Measurements from ENCODE around the gene KIF20B. TPM values are rescaled to one million over a fixed set of nuclear protein-coding genes. Genes with fewer than 3 reads are reported as not detected.

Gene KIF20B, protein sequence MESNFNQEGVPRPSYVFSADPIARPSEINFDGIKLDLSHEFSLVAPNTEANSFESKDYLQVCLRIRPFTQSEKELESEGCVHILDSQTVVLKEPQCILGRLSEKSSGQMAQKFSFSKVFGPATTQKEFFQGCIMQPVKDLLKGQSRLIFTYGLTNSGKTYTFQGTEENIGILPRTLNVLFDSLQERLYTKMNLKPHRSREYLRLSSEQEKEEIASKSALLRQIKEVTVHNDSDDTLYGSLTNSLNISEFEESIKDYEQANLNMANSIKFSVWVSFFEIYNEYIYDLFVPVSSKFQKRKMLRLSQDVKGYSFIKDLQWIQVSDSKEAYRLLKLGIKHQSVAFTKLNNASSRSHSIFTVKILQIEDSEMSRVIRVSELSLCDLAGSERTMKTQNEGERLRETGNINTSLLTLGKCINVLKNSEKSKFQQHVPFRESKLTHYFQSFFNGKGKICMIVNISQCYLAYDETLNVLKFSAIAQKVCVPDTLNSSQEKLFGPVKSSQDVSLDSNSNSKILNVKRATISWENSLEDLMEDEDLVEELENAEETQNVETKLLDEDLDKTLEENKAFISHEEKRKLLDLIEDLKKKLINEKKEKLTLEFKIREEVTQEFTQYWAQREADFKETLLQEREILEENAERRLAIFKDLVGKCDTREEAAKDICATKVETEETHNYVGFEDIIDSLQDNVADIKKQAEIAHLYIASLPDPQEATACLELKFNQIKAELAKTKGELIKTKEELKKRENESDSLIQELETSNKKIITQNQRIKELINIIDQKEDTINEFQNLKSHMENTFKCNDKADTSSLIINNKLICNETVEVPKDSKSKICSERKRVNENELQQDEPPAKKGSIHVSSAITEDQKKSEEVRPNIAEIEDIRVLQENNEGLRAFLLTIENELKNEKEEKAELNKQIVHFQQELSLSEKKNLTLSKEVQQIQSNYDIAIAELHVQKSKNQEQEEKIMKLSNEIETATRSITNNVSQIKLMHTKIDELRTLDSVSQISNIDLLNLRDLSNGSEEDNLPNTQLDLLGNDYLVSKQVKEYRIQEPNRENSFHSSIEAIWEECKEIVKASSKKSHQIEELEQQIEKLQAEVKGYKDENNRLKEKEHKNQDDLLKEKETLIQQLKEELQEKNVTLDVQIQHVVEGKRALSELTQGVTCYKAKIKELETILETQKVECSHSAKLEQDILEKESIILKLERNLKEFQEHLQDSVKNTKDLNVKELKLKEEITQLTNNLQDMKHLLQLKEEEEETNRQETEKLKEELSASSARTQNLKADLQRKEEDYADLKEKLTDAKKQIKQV (N-terminal part only)
- 59.1 and 59.7 TPM in 2 replicates for total RNA-seq (2021)
- long read RNA-seq, partial matches to known transcripts: 237 of 265 reads
- long read RNA-seq, other reads (novel, unspliced or antisense): 28 of 265 reads

DNA sequence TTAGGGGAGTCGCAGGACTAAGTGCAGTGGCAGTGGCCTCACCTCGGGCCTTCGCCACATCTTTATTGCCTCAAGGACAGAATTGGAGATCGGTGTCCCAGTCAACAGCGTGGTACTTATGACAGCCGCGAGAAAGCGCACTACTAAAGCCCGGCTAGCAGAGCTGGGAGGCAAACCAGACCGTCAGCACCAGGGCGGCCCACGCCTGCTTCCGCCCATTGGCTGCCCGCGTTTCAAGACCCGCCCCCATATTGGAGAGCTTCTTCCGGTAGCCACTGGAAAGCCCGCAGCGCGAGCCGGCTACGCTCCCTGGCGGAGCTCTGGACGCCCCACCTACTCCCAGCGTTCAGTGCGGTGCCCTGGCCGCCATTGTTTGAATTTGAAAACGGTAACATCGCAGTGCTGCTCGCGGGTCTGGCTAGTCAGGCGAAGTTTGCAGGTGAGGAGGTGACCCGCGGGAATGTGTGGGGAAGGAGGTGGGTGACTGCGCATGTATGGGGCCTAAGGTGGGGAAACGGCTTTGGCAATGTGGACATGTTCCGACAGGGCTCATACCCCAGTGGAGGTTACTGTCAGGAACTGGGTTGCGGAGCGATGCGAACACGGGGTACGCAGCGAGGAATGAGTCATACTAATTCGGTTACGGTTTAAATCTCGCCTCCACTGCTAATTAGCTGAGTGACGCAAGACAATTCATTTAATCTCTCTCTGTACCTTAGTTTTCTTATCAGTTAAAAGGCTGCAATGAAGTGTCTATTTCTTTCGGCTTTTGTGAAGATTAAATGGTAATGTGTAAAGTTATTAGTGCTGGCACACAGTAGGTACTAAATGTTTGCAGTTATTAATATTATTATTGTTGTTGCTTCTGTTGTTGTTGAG, at the start of gene KIF20B:
KIF20B (plus strand) TSS at position 349 of the 879 bp plus-strand sequence. CDS start 3,705 bp downstream, outside the sequence.
- Histone ChIP-seq H3K27me3 (ENCODE audit: insufficient read depth, low read length) (no peaks in the 10 kb centered on the region), H3K27ac (ENCODE audit: insufficient read length, low read depth, low read length) (peak within 1 kb of the TSS; percentile 74), H2AK5ac (ENCODE audit: insufficient read length, low read length) (no peak within 1 kb of the TSS), H3K14ac (ENCODE audit: insufficient read depth, low read length) (peak within 1 kb of the TSS; percentile 94), H3T11ph (ENCODE audit: low read length) (no peak within 1 kb of the TSS), H3K4me1 (ENCODE audit: insufficient read depth, low read length) (no peaks in the 10 kb centered on the region; the same call in 1 of the 2 replicates), H3K9me3 (ENCODE audit: control insufficient read depth, low read depth, low read length) (no peaks in the 10 kb centered on the region), H2AFZ (ENCODE audit: low read length) (no peak within 1 kb of the TSS), H4K20me1 (ENCODE audit: control insufficient read depth, insufficient read depth, insufficient read length) (no peaks in the 10 kb centered on the region), H3K4ac (ENCODE audit: low read depth, low read length) (no peak within 1 kb of the TSS), H2BK15ac (ENCODE audit: low read depth, low read length) (no peak within 1 kb of the TSS), H3K56ac (ENCODE audit: insufficient read length, low read depth, low read length) (no peak within 1 kb of the TSS), H3K79me2 (ENCODE audit: insufficient read depth, low read length) (peaks cover 34% of the 10 kb centered on the region; the same call in 1 of the 2 replicates), H2BK120ac (ENCODE audit: low read depth, low read length, poor library complexity, severe bottlenecking) (no peak within 1 kb of the TSS), H4K5ac (ENCODE audit: insufficient read length, low read depth, low read length) (peak within 1 kb of the TSS; percentile 84), H2BK5ac (ENCODE audit: insufficient read length, low read length) (no peak within 1 kb of the TSS), H4K8ac (replicated peaks; ENCODE audit: insufficient read length, low read depth, low read length) (no peak within 1 kb of the TSS), H2BK20ac (ENCODE audit: low read depth, low read length, poor library complexity, severe bottlenecking) (no peak within 1 kb of the TSS), H4K91ac (ENCODE audit: insufficient read length, low read depth, low read length) (no peak within 1 kb of the TSS), H3K18ac (ENCODE audit: insufficient read length, low read depth, low read length) (peak within 1 kb of the TSS; percentile 92), H3K23ac (ENCODE audit: insufficient read length, low read depth, low read length) (no peak within 1 kb of the TSS), H3K9ac (ENCODE audit: extremely low read depth, insufficient read length, low read length) (peak within 1 kb of the TSS; percentile 95), H2BK12ac (ENCODE audit: insufficient read length, low read depth, low read length) (no peak within 1 kb of the TSS), H3K79me1 (ENCODE audit: insufficient read depth, low read depth, low read length, poor library complexity, severe bottlenecking) (peaks cover 4% of the 10 kb centered on the region), H3K23me2 (ENCODE audit: insufficient read length, low read depth, low read length, poor library complexity, severe bottlenecking) (no peaks in the 10 kb centered on the region), H3K4me2 (ENCODE audit: insufficient read depth, insufficient read length, low read length) (peak within 1 kb of the TSS; percentile 93)
- Mint-ChIP-seq H3K27me3 (ENCODE audit: low read depth) (no peaks in the 10 kb centered on the region), H3K4me3 (peak within 1 kb of the TSS; percentile 97 to 100), H3K4me1 (peaks cover 34 to 44% of the 10 kb centered on the region in 2 experiments), H3K27ac (peak within 1 kb of the TSS; percentile 99 to 100 (median 99)), H3K9me3 (no peaks in the 10 kb centered on the region), H3K36me3 (ENCODE audit: insufficient read depth in 1 of 3, low read depth in 3 of 3) (peaks cover 0 to 7% (median 4%) of the 10 kb centered on the region in 3 experiments; a peak in 3 of 7 replicates)
- whole genome bisulfite sequencing (ENCODE audit: extremely low coverage, insufficient read length, low lambda C conversion rate): no CpG with 5 or more reads among the region's 48 CpGs
- TF ChIP-seq CTCF (conservative IDR thresholded peaks at IDR 0.05): peak; percentile 35; the same call in 1 of the 3 replicates
- peak; percentile 98 for DNase-seq
